Esophagus muscularis mucosa (tissue), 4 donors: ENCODE data around the gene ANKRD44. TPM values are rescaled to one million over a fixed set of nuclear protein-coding genes. Genes with fewer than 3 reads are reported as not detected.

Experiments used
- DNase-seq: peaks from one replicate; pipeline ENCODE4 v3.0.0-alpha.2; 2017; ENCODE audit errors: extremely low spot score
- H3K27ac ChIP-seq, 4 donors: fragments of 200-600 bp; sonication (generic); replicated peaks in 1 of 4; 1 replicate in 3 of 4; 2 replicates in 1 of 4; pipeline ENCODE4 v1.5.1; 2016 to 2019; ENCODE audit warnings: mild to moderate bottlenecking in 1 of 4
- H3K27me3 ChIP-seq, 4 donors: fragments of 200-600 bp; sonication (generic); one replicate each; pipeline versions ENCODE4 v1.5.1 to v1.6.0; 2016 to 2019
- H3K36me3 ChIP-seq, 4 donors: fragments of 200-600 bp; sonication (generic); one replicate each; pipeline ENCODE4 v1.5.1; 2016 to 2019
- H3K4me1 ChIP-seq, 4 donors: fragments of 200-600 bp; sonication (generic); one replicate each; pipeline ENCODE4 v1.5.1; 2016 to 2019
- H3K4me3 ChIP-seq, 4 donors: fragments of 200-600 bp; sonication (generic); 1 replicate in 2 of 4; 2 replicates in 2 of 4; pipeline ENCODE4 v1.5.1; 2016 to 2019; ENCODE audit warnings: mild to moderate bottlenecking in 4 of 4, moderate library complexity in 1 of 4
- H3K9me3 ChIP-seq, 4 donors: fragments of 200-600 bp; sonication (generic); 1 replicate in 3 of 4; 2 replicates in 1 of 4; pipeline ENCODE4 v1.5.1; 2016 to 2019
- CTCF ChIP-seq, 3 experiments: fragments of 200-600 bp in 2 of 3; fragments of 450-650 bp in 1 of 3; sonication (generic) in 2 of 3; IDR thresholded peaks; one replicate each; pipeline ENCODE4 v1.5.1; 2017 to 2019; ENCODE audit warnings: antibody characterized with exemption in 3 of 3, mild to moderate bottlenecking in 2 of 3, moderate library complexity in 1 of 3
- EP300 ChIP-seq: sonication (generic); formaldehyde crosslinking; IDR thresholded peaks from one replicate; pipeline ENCODE4 v1.6.1; 2017; ENCODE audit warnings: antibody characterized with exemption
- POLR2A ChIP-seq: fragments of 450-650 bp; IDR thresholded peaks from one replicate; pipeline ENCODE4 v1.6.1; 2017; ENCODE audit warnings: antibody characterized with exemption, moderate library complexity, mild to moderate bottlenecking, low read depth
- POLR2AphosphoS5 ChIP-seq, 2 donors: sonication (generic); formaldehyde crosslinking; IDR thresholded peaks; one replicate each; pipeline ENCODE4 v1.6.1; 2017; ENCODE audit warnings: antibody characterized with exemption in 2 of 2
- WGBS: methylation state at CpG from one replicate; pipeline ENCODE4 v1.1.5; 2018; 5-methylcytosine and 5-hydroxymethylcytosine counted together
- intact Hi-C: fragments of 100-400 bp; cut with DNase I; formaldehyde crosslinking; loops from one replicate; pipeline ENCODE4 v1.15.1; 2023
- total RNA-seq, 4 donors: library from RNA; depleted of rRNA; stranded (reverse); fragments of >200 nt; gene quantifications; one replicate each; pipeline versions ENCODE4 v1.1.0 to v1.2.1, GENCODE V29; 2016

ANKRD44 gene
- total RNA-seq, 4 donors from 2014 or later = 41.4 to 76.6 (median 48.1) TPM

DNA sequence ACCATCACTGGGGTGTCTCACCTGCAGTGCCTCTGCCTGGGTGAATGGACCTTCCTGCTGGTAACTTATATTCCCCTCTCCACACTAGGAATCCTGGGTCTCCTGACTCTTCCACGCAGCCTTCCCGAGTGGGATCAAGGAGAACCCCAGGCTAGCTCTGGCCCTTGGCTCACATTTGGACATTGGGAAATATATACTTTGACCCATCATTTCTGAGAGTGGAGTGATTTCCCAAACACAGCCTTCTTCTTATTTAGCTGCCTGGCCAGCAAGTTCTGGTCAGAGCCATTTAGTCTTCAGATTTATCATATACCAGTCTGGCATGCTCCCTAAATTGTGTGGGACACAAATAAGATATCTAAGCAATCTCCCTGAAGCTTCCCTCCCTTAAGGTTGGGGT lies 237.3 kb downstream of the ANKRD44 start:
- Histone ChIP-seq H3K27ac (peak overlapping the region in 1 of 4 donors; percentile 51), H3K27me3 (no peaks in the 10 kb centered on the region), H3K4me1 (peaks cover 3 to 22% (median 14%) of the 10 kb centered on the region in 4 donors), H3K36me3 (peaks cover 0 to 31% (median 7%) of the 10 kb centered on the region in 4 donors), H3K9me3 (no peaks in the 10 kb centered on the region), H3K4me3 (no peak overlapping the region)
- intact Hi-C loops = no loop called here
- DNase-seq = no peak
- no peak for TF ChIP-seq CTCF (IDR thresholded peaks at IDR 0.05)
- TF ChIP-seq EP300 = no peak
- TF ChIP-seq POLR2AphosphoS5 (IDR thresholded peaks at IDR 0.05) = no peak
- no peak for TF ChIP-seq POLR2A
- WGBS = 91% methylated on average over 2 of the region's 2 CpGs

- no peak overlapping the region for H3K4me3 ChIP-seq
- peaks cover 3 to 19% (median 14%) of the 10 kb centered on the region in 4 donors for H3K4me1 ChIP-seq
- H3K27me3 ChIP-seq = no peaks in the 10 kb centered on the region
- H3K9me3 ChIP-seq = no peaks in the 10 kb centered on the region
- H3K27ac ChIP-seq = no peak overlapping the region
- intact Hi-C loops = no loop called here
- TF ChIP-seq POLR2A (no peak), POLR2AphosphoS5 (IDR thresholded peaks at IDR 0.05) (no peak), EP300 (no peak), CTCF (IDR thresholded peaks at IDR 0.05) (no peak)
- 72% methylated on average over 3 of the region's 3 CpGs for WGBS
- peaks cover 0 to 25% (median 6%) of the 10 kb centered on the region in 4 donors for H3K36me3 ChIP-seq
- DNase-seq = no peak
Measured at GRCh38 chr2:197072533-197072932, 238.0 kb downstream of the ANKRD44 start.

DNA sequence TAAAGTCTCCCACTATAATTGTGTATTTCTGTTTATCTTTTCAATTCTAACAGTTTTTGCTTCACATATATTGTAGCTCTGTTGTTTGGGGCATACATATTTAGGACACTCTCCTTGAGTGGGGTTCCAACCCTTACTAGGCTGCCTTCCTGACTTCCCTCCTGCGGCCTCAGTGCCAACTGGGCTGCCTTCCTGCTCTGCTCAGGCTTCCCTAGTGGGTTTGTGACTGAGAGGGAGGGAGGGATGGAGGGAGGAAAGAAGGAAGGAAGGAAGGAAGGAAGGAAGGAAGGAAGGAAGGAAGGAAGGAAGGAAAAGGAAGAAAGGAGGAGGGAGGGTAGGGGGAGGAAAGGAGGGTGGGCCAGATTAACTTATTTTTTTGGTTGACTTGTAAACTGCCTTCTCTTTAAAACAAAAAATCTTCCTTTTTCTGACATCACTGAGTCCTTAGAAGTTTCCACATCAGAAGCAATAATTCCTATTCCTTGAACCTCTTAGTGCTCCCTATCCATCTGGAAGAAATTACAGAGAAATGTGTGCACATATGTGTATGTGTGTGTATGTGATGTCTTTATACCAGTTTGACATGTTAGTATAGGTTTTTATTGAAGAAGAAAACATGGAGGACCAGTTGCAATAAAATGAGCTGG lies 238.7 kb downstream of the ANKRD44 start:
- WGBS = 77% methylated on average over 1 of the region's 1 CpG
- DNase-seq = no peak

DNA sequence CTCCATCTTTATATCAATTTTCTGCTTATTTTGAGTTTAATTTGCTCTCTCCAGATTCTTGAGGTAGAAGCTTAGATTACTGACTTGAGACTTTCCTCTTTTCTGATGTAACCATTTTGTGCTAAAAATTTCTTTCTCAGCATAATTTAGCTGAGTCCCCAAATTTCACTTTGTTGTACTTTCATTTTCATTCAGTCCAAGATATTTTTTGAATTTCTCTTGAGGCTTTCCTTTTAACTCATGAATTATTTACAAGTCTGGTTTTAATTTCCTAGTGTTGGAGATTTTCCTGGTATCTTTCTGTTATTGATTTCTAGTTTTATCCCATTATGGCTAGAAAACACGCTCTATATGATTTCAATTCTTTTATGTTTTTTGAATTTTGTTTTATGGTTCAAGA lies 239.4 kb downstream of the ANKRD44 start:
- no peak overlapping the region for H3K27ac ChIP-seq
- intact Hi-C loops = no loop called here
- H3K9me3 ChIP-seq = no peaks in the 10 kb centered on the region
- H3K27me3 ChIP-seq = no peaks in the 10 kb centered on the region
- TF ChIP-seq POLR2AphosphoS5 (IDR thresholded peaks at IDR 0.05) = no peak
- TF ChIP-seq EP300 = no peak
- no peak for TF ChIP-seq CTCF (IDR thresholded peaks at IDR 0.05)
- TF ChIP-seq POLR2A = no peak
- no peak for DNase-seq
- H3K36me3 ChIP-seq = peaks cover 0 to 12% (median 3%) of the 10 kb centered on the region in 4 donors
- H3K4me1 ChIP-seq = peaks cover 0 to 17% (median 13%) of the 10 kb centered on the region in 4 donors
- WGBS = 94% methylated on average over 1 of the region's 1 CpG
- no peak overlapping the region for H3K4me3 ChIP-seq

More for the DNA sequence above, 238.7 kb downstream of the ANKRD44 start:
- Histone ChIP-seq H3K36me3 (peaks cover 0 to 19% (median 6%) of the 10 kb centered on the region in 4 donors), H3K27ac (no peak overlapping the region), H3K4me1 (peaks cover 0 to 17% (median 13%) of the 10 kb centered on the region in 4 donors), H3K9me3 (no peaks in the 10 kb centered on the region), H3K27me3 (no peaks in the 10 kb centered on the region), H3K4me3 (no peak overlapping the region)
- intact Hi-C loops = no loop called here
- TF ChIP-seq CTCF (IDR thresholded peaks at IDR 0.05) (no peak), EP300 (no peak), POLR2A (no peak), POLR2AphosphoS5 (IDR thresholded peaks at IDR 0.05) (no peak)
